Activated T-helper 2 cell treated with anti-CD3 and anti-CD28 coated beads, Interferon-gamma antibody, Interleukin-2, Interleukin-4, amounts not matched to agents 10 μg/mL and 5 μg/mL and 100 μg/mL, durations not matched to agents 14 hours and 24 hours and 36 hours (primary cell): ENCODE results near the gene PHF10. TPM values are rescaled to one million over a fixed set of nuclear protein-coding genes. Genes with fewer than 3 reads are reported as not detected.

Experiments
- DNase-seq: peaks from one replicate; pipeline ENCODE4 v3.0.0; 2021; ENCODE audit warnings: low spot score
- H3K27ac Mint-ChIP-seq: one replicate; pipeline ENCODE4 v1.8.0; 2021; ENCODE audit warnings: mixed read lengths
- H3K27me3 Mint-ChIP-seq: one replicate; pipeline ENCODE4 v1.8.0; 2021; ENCODE audit warnings: low read depth, mixed read lengths
- H3K36me3 Mint-ChIP-seq: one replicate; pipeline ENCODE4 v1.8.0; 2021; ENCODE audit warnings: low read depth, mixed read lengths
- H3K4me1 Mint-ChIP-seq: one replicate; pipeline ENCODE4 v1.8.0; 2021; ENCODE audit warnings: low read depth, mixed read lengths
- H3K4me3 Mint-ChIP-seq: one replicate; pipeline ENCODE4 v1.8.0; 2021; ENCODE audit warnings: low read depth, mild to moderate bottlenecking, moderate library complexity, mixed read lengths
- H3K9me3 Mint-ChIP-seq: one replicate; pipeline ENCODE4 v1.8.0; 2021; ENCODE audit warnings: mixed read lengths
- intact Hi-C: fragments of 100-400 bp; cut with micrococcal nuclease; formaldehyde crosslinking; loops from one replicate; pipeline ENCODE4 v1.15.1; 2023
- total RNA-seq: library from RNA; stranded (reverse); gene quantifications from 2 replicates; pipeline ENCODE4 v1.2.3, GENCODE V29; 2022

Gene PHF10
- total RNA-seq, 1 donor from 2014 or later = 94.5 TPM

- Mint-ChIP-seq H3K36me3 (no peaks in the 10 kb centered on the region), H3K4me1 (no peaks in the 10 kb centered on the region), H3K4me3 (no peak overlapping the region), H3K27me3 (peaks cover 33% of the 10 kb centered on the region), H3K9me3 (no peaks in the 10 kb centered on the region), H3K27ac (no peak overlapping the region)
- DNase-seq = no peak
- intact Hi-C loops = no loop called here
Observed at GRCh38 chr6:169738976-169739529, 14.8 kb upstream of the PHF10 start.

- intact Hi-C loops = no loop called here
- no peaks in the 10 kb centered on the region for H3K36me3 Mint-ChIP-seq
- no peaks in the 10 kb centered on the region for H3K9me3 Mint-ChIP-seq
- H3K27ac Mint-ChIP-seq = no peak overlapping the region
- H3K4me1 Mint-ChIP-seq = no peaks in the 10 kb centered on the region
- H3K27me3 Mint-ChIP-seq = peaks cover 32% of the 10 kb centered on the region
- DNase-seq = no peak
- no peak overlapping the region for H3K4me3 Mint-ChIP-seq
Observed at GRCh38 chr6:169738204-169738975, 14.1 kb upstream of the PHF10 start.

GRCh38 chr6:169729961-169730360, 5.7 kb upstream of the PHF10 start:
- peaks cover 6% of the 10 kb centered on the region for H3K36me3 Mint-ChIP-seq
- H3K9me3 Mint-ChIP-seq = no peaks in the 10 kb centered on the region
- no peak overlapping the region for H3K27ac Mint-ChIP-seq
- no peak overlapping the region for H3K4me3 Mint-ChIP-seq
- H3K27me3 Mint-ChIP-seq = peaks cover 27% of the 10 kb centered on the region
- peaks cover 18% of the 10 kb centered on the region for H3K4me1 Mint-ChIP-seq
- intact Hi-C loops = loop anchor here (10.0 kb wide), 1 partner anchor 565 kb away; the partner anchor contains the start of gene DLL1
- DNase-seq = no peak

- Mint-ChIP-seq H3K27me3 (peaks cover 6% of the 10 kb centered on the region), H3K4me1 (peaks cover 21% of the 10 kb centered on the region), H3K9me3 (no peaks in the 10 kb centered on the region), H3K4me3 (no peak overlapping the region), H3K36me3 (peaks cover 11% of the 10 kb centered on the region), H3K27ac (no peak overlapping the region)
- DNase-seq = no peak
- intact Hi-C loops = loop anchor here (10.0 kb wide), 1 partner anchor 568 kb away; the partner anchor contains the start of gene DLL1
Observed at GRCh38 chr6:169726963-169727362, 2.7 kb upstream of the PHF10 start.

- Mint-ChIP-seq H3K4me3 (peak overlapping the region; percentile 83), H3K9me3 (no peaks in the 10 kb centered on the region), H3K4me1 (peaks cover 27% of the 10 kb centered on the region), H3K27ac (peak overlapping the region; percentile 62), H3K36me3 (peaks cover 14% of the 10 kb centered on the region), H3K27me3 (peaks cover 5% of the 10 kb centered on the region)
- DNase-seq = no peak
- intact Hi-C loops = loop anchor here (10.0 kb wide), 1 partner anchor 569 kb away; the partner anchor contains the start of gene DLL1
Observed at GRCh38 chr6:169726049-169726400, 1.7 kb upstream of the PHF10 start.

- H3K9me3 Mint-ChIP-seq = no peaks in the 10 kb centered on the region
- peaks cover 28% of the 10 kb centered on the region for H3K4me1 Mint-ChIP-seq
- intact Hi-C loops = loop anchor here (2.0 to 10.0 kb wide), 2 partner anchors 195 to 569 kb away; partner anchors contain the start of gene DLL1
- peaks cover 2% of the 10 kb centered on the region for H3K27me3 Mint-ChIP-seq
- H3K27ac Mint-ChIP-seq = peak overlapping the region; percentile 85
- no peak for DNase-seq
- peaks cover 15% of the 10 kb centered on the region for H3K36me3 Mint-ChIP-seq
- peak overlapping the region; percentile 83 for H3K4me3 Mint-ChIP-seq
Observed at GRCh38 chr6:169725125-169726048, 1.1 kb upstream of the PHF10 start.

- peak; percentile 28 for DNase-seq
- Mint-ChIP-seq H3K4me3 (peak overlapping the region; percentile 63), H3K4me1 (peaks cover 37% of the 10 kb centered on the region), H3K9me3 (no peaks in the 10 kb centered on the region), H3K27ac (peak overlapping the region; percentile 19), H3K36me3 (peaks cover 28% of the 10 kb centered on the region), H3K27me3 (peaks cover 2% of the 10 kb centered on the region)
- intact Hi-C loops = loop anchor here (1.0 to 10.0 kb wide), 5 partner anchors 22 to 831 kb away; partner anchors contain the start of genes C6orf120, DLL1, DYNLT2 and ERMARD
Observed at GRCh38 chr6:169723991-169724493, 258 bp downstream of the PHF10 start.

GRCh38 chr6:169723200-169723909, 945 bp downstream of the PHF10 start:
- peaks cover 2% of the 10 kb centered on the region for H3K27me3 Mint-ChIP-seq
- DNase-seq = peak; percentile 59
- peaks cover 31% of the 10 kb centered on the region for H3K36me3 Mint-ChIP-seq
- H3K27ac Mint-ChIP-seq = peak overlapping the region; percentile 97
- H3K4me1 Mint-ChIP-seq = peaks cover 38% of the 10 kb centered on the region
- intact Hi-C loops = loop anchor here (1.0 to 10.0 kb wide), 4 partner anchors 21 to 831 kb away; partner anchors contain the start of genes C6orf120, DLL1, DYNLT2 and ERMARD
- peak overlapping the region; percentile 97 for H3K4me3 Mint-ChIP-seq
- no peaks in the 10 kb centered on the region for H3K9me3 Mint-ChIP-seq

- H3K4me1 Mint-ChIP-seq = peaks cover 34% of the 10 kb centered on the region
- intact Hi-C loops = loop anchor here (1.0 to 10.0 kb wide), 4 partner anchors 20 to 832 kb away; partner anchors contain the start of genes C6orf120, DLL1, DYNLT2 and ERMARD
- DNase-seq = no peak
- H3K9me3 Mint-ChIP-seq = no peaks in the 10 kb centered on the region
- H3K27me3 Mint-ChIP-seq = peaks cover 2% of the 10 kb centered on the region
- H3K27ac Mint-ChIP-seq = peak overlapping the region; percentile 97
- peak overlapping the region; percentile 97 for H3K4me3 Mint-ChIP-seq
- peaks cover 34% of the 10 kb centered on the region for H3K36me3 Mint-ChIP-seq
Observed at GRCh38 chr6:169722362-169723199, 1.7 kb downstream of the PHF10 start.

- Mint-ChIP-seq H3K36me3 (peaks cover 51% of the 10 kb centered on the region), H3K27ac (no peak overlapping the region), H3K4me3 (no peak overlapping the region), H3K27me3 (no peaks in the 10 kb centered on the region), H3K4me1 (peaks cover 25% of the 10 kb centered on the region), H3K9me3 (no peaks in the 10 kb centered on the region)
- DNase-seq = no peak
- intact Hi-C loops = loop anchor here (10.0 kb wide), 1 partner anchor 574 kb away; the partner anchor contains the start of gene DLL1
Observed at GRCh38 chr6:169720207-169720855, 4.0 kb downstream of the PHF10 start.

GRCh38 chr6:169719117-169719516, 5.2 kb downstream of the PHF10 start:
- Mint-ChIP-seq H3K4me1 (peaks cover 26% of the 10 kb centered on the region), H3K27me3 (no peaks in the 10 kb centered on the region), H3K4me3 (no peak overlapping the region), H3K36me3 (peaks cover 59% of the 10 kb centered on the region), H3K9me3 (no peaks in the 10 kb centered on the region), H3K27ac (no peak overlapping the region)
- no peak for DNase-seq
- intact Hi-C loops = no loop called here
